Measurements from ENCODE around the gene MED29. TPM values are rescaled to one million over a fixed set of nuclear protein-coding genes. Genes with fewer than 3 reads are reported as not detected.

MED29 gene
- total RNA-seq, 1 donor from 2014 or later, result 28.2 TPM

- Histone ChIP-seq H2AFZ (replicated peaks) (no peak overlapping the region), H3K4me3 (no peak overlapping the region), H3K36me3 (no peaks in the 10 kb centered on the region), H3K9me3 (ENCODE audit: low read depth) (no peaks in the 10 kb centered on the region), H3K9ac (no peak overlapping the region), H3K79me2 (ENCODE audit: low read depth) (peaks cover 84% of the 10 kb centered on the region), H3K4me1 (peaks cover 18% of the 10 kb centered on the region), H3F3A (ENCODE audit: low read depth) (no peaks in the 10 kb centered on the region), H3K27ac (no peak overlapping the region), H3K4me2 (no peak overlapping the region), H4K20me1 (ENCODE audit: low read depth) (peaks cover 83% of the 10 kb centered on the region), H3K27me3 (no peaks in the 10 kb centered on the region)
- no peak for DNase-seq (ENCODE audit: low spot score)
- H3K4me3 Mint-ChIP-seq, result peak overlapping the region; percentile 31
- H3K27ac Mint-ChIP-seq, result no peak overlapping the region
- peaks cover 30% of the 10 kb centered on the region for H3K4me1 Mint-ChIP-seq
- H3K27me3 Mint-ChIP-seq (ENCODE audit: insufficient read depth, low read depth), result peaks cover 7% of the 10 kb centered on the region
- no peaks in the 10 kb centered on the region for H3K9me3 Mint-ChIP-seq
- TF ChIP-seq CTCF (IDR thresholded peaks at IDR 0.05) (peak; percentile 21), EZH2 (IDR thresholded peaks at IDR 0.05) (no peak), EZH2phosphoT487 (IDR thresholded peaks at IDR 0.05) (no peak)
- H3K36me3 Mint-ChIP-seq, result peaks cover 20% of the 10 kb centered on the region
Measured at GRCh38 chr19:39345956-39346355, 45.2 kb upstream of the MED29 start.

DNA sequence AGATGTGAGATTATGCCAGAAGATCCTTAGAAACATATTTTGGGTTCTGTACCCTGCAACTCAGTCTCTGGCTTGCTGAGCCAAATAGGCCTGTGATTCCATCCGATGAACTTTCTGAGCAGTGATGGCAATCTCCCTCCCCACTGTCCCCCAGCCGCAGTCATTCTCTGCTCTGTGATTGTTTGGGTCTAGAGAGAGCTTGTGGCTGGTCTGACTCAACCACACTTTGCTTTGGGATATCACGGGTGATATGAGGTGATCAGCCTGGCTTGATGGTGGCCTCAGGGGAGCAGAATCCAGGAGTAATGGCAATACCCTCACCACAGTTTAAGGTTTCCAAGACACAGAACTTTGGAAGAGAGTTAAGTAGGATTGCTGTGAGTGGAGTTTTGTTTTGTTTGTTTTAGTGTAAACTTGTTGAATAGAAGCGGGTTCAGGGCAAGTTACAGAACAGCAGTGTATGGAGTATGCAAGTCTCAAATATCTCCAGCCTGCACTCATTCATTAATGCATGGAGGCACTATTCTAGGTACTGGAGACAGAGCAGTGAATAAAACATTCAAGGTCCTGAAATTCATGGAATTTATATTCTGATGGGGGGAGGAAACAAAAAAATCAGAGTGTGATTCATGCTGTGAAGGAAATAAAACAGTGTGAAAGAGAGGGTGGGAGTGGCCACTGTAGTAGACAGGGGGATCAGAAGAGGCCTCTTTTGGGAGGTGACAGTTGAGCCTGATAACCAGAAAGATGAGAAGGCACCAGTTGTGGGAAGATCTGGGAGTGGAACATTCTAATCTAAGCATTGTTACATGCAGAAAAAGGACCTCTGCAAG, 43.6 kb upstream of the MED29 start:
- H3K4me2 ChIP-seq, result no peak overlapping the region
- DNase-seq (ENCODE audit: low spot score), result no peak
- no peaks in the 10 kb centered on the region for H3K9me3 ChIP-seq (ENCODE audit: low read depth)
- Mint-ChIP-seq H3K4me1 (peaks cover 29% of the 10 kb centered on the region), H3K27me3 (ENCODE audit: insufficient read depth, low read depth) (peaks cover 5% of the 10 kb centered on the region), H3K9me3 (no peaks in the 10 kb centered on the region), H3K27ac (no peak overlapping the region), H3K4me3 (peak overlapping the region; percentile 0), H3K36me3 (peaks cover 25% of the 10 kb centered on the region)
- no peaks in the 10 kb centered on the region for H3K27me3 ChIP-seq
- no peaks in the 10 kb centered on the region for H3F3A ChIP-seq (ENCODE audit: low read depth)
- H2AFZ ChIP-seq (replicated peaks), result no peak overlapping the region
- peaks cover 89% of the 10 kb centered on the region for H3K79me2 ChIP-seq (ENCODE audit: low read depth)
- H3K4me3 ChIP-seq, result no peak overlapping the region
- H3K4me1 ChIP-seq, result peaks cover 16% of the 10 kb centered on the region
- TF ChIP-seq CTCF (IDR thresholded peaks at IDR 0.05) (no peak), EZH2 (IDR thresholded peaks at IDR 0.05) (no peak), EZH2phosphoT487 (IDR thresholded peaks at IDR 0.05) (no peak)
- H3K27ac ChIP-seq, result no peak overlapping the region
- H3K9ac ChIP-seq, result no peak overlapping the region
- no peaks in the 10 kb centered on the region for H3K36me3 ChIP-seq
- H4K20me1 ChIP-seq (ENCODE audit: low read depth), result peaks cover 98% of the 10 kb centered on the region

DNA sequence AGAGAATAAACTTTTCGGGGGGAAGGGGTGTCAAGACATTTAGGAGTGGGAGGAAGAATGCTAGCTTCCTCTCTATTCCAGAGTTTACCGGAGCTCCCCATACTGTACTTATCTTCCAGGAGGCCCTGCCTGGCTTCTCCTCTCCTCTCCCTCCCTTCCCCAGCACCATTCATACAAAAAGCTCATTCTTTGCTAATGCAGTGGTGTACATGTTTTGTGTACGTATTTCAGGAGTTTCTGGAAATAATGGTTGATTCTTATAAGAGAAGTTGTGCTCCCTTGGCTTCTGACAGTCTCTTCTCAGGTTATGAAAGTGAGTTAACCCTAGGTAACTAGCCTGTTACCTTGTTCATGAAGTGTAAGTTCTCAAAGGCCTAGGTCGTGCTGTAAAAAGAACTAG, 41.9 kb upstream of the MED29 start:
- Mint-ChIP-seq H3K27me3 (ENCODE audit: insufficient read depth, low read depth) (no peaks in the 10 kb centered on the region), H3K36me3 (peaks cover 23% of the 10 kb centered on the region), H3K27ac (no peak overlapping the region), H3K9me3 (no peaks in the 10 kb centered on the region), H3K4me1 (peaks cover 16% of the 10 kb centered on the region), H3K4me3 (no peak overlapping the region)
- no peak overlapping the region for H2AFZ ChIP-seq (replicated peaks)
- no peaks in the 10 kb centered on the region for H3K9me3 ChIP-seq (ENCODE audit: low read depth)
- no peak for DNase-seq (ENCODE audit: low spot score)
- peaks cover 74% of the 10 kb centered on the region for H3K79me2 ChIP-seq (ENCODE audit: low read depth)
- peaks cover 2% of the 10 kb centered on the region for H3F3A ChIP-seq (ENCODE audit: low read depth)
- no peak overlapping the region for H3K4me3 ChIP-seq
- H3K4me2 ChIP-seq, result no peak overlapping the region
- peaks cover 6% of the 10 kb centered on the region for H3K4me1 ChIP-seq
- H3K27ac ChIP-seq, result no peak overlapping the region
- TF ChIP-seq EZH2phosphoT487 (IDR thresholded peaks at IDR 0.05), result no peak
- no peak for TF ChIP-seq CTCF (IDR thresholded peaks at IDR 0.05)
- TF ChIP-seq EZH2 (IDR thresholded peaks at IDR 0.05), result no peak
- no peak overlapping the region for H3K9ac ChIP-seq
- no peaks in the 10 kb centered on the region for H3K27me3 ChIP-seq
- H3K36me3 ChIP-seq, result no peaks in the 10 kb centered on the region
- H4K20me1 ChIP-seq (ENCODE audit: low read depth), result peaks cover 90% of the 10 kb centered on the region
